ENCODE measurements around the gene SOCS4.
A peak's percentile ranks its signal among the peaks of the same experiment; 100 is the strongest.
"Not testable (repeated sequence)": the region's sequence is repeated elsewhere in the genome, so short reads cannot be mapped to it uniquely, and the experiment has no call there.

SOCS4 gene

GRCh38 chr14:55051423-55052268 lies 24.6 kb downstream of the SOCS4 start, which contains the start of gene MAPK1IP1L:
MAPK1IP1L (plus strand) TSS chr14:55051647; CDS start chr14:55061684, 10,037 bp downstream.
- peak; percentile 67 to 76 for DNase-seq (ENCODE audit: low read depth in 2 of 2, low spot score in 1 of 2)

- DNase-seq (ENCODE audit: low read depth in 2 of 2, low spot score in 1 of 2) = no peak
These were observed 25.4 kb downstream of the SOCS4 start for GRCh38 chr14:55052269-55052930.

- DNase-seq (ENCODE audit: low read depth in 2 of 2, low spot score in 1 of 2) = no peak
These were observed 26.0 kb downstream of the SOCS4 start for GRCh38 chr14:55053018-55053417.

DNA sequence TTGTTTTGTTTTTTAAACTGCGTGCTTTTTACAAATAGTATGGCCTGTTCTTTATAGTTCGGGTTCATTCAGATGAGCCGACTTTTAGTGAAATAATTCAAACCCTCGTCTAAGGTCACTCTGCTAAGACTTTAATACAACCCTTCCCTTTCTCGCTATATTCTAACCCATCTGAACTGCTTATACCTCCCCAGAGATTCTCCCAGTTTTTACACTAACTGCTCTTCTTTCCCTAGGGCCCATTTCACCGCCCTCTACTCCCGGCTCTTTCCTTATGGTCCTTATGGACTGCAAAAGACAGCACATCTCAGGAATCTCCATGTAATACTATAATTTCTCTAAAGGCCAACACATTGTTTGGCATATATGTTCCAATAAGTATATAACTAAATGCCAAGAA lies 26.5 kb downstream of the SOCS4 start:
- DNase-seq (ENCODE audit: low read depth in 2 of 2, low spot score in 1 of 2) = no peak

GRCh38 chr14:55054098-55054497 lies 27.1 kb downstream of the SOCS4 start:
- no peak for DNase-seq (ENCODE audit: low read depth in 2 of 2, low spot score in 1 of 2)

DNA sequence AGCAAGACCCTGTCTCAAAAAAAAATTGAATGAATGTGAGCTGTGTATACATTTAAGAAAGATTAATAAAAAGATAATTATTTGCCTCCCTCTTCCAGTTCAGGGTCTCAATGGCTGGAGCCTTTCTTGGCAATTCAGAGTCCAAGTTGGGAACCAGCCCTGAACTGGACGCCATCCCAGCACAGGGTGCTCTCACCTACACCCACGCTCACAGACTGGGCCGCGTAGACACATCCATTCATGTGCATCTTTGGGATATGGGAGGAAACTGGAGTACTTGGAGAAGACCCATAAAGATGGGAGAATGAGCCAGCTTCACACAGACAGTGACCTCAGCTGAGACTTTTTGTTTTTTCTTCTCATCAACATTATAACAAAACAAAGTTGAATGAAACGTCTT lies 30.9 kb downstream of the SOCS4 start:
- no peak for DNase-seq (ENCODE audit: low read depth in 2 of 2, low spot score in 1 of 2)

DNA sequence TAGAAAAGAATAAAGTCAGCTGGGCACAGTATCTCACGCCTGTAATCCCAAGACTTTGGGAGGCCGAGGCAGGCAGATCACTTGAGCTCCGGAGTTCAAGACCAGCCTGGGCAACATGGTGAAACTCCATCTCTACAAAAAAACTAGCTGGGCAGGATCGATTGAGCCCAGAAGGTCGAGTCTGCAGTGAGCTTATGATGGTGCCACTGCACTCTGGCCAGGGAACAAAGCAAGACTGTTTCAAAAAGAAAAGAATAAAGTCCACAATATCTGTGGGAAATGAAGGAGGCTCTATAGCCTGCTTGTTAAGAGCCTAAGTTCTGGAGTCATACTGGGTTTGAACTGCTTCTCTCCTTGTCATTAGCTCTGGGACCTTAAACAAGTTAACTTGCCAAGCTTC lies 32.3 kb downstream of the SOCS4 start:
- DNase-seq (ENCODE audit: low read depth in 2 of 2, low spot score in 1 of 2) = no peak

- DNase-seq (ENCODE audit: low read depth in 2 of 2, low spot score in 1 of 2) = no peak
These were observed 35.7 kb downstream of the SOCS4 start for GRCh38 chr14:55062517-55063351.

DNA sequence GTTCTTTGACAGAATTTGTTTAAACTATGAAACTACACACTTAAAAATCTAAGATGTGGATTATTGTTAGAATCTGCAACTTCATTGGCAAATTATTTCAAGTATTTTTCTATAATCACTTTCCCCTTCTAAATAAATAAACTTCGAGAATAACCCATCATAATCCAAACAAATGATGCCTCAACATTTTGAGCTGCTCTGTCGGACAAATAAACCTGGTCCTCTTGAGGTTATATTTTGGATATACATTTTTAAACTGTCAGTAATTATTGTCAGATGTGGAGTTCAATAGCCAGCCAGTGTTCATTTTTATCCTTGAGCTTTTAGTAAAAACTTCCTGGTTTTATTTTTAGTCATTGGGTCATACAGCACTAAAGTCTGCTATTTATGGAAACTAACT lies 37.9 kb downstream of the SOCS4 start:
- not testable (repeated sequence) for DNase-seq (ENCODE audit: low read depth in 2 of 2, low spot score in 1 of 2)

GRCh38 chr14:55065411-55065810 lies 38.4 kb downstream of the SOCS4 start:
- no peak for DNase-seq (ENCODE audit: low read depth in 2 of 2, low spot score in 1 of 2)

GRCh38 chr14:55066223-55066622 lies 39.2 kb downstream of the SOCS4 start:
- no peak for DNase-seq (ENCODE audit: low read depth in 2 of 2, low spot score in 1 of 2)

- no peak for DNase-seq (ENCODE audit: low read depth in 2 of 2, low spot score in 1 of 2)
These were observed 44.0 kb downstream of the SOCS4 start for GRCh38 chr14:55070981-55071411.

DNA sequence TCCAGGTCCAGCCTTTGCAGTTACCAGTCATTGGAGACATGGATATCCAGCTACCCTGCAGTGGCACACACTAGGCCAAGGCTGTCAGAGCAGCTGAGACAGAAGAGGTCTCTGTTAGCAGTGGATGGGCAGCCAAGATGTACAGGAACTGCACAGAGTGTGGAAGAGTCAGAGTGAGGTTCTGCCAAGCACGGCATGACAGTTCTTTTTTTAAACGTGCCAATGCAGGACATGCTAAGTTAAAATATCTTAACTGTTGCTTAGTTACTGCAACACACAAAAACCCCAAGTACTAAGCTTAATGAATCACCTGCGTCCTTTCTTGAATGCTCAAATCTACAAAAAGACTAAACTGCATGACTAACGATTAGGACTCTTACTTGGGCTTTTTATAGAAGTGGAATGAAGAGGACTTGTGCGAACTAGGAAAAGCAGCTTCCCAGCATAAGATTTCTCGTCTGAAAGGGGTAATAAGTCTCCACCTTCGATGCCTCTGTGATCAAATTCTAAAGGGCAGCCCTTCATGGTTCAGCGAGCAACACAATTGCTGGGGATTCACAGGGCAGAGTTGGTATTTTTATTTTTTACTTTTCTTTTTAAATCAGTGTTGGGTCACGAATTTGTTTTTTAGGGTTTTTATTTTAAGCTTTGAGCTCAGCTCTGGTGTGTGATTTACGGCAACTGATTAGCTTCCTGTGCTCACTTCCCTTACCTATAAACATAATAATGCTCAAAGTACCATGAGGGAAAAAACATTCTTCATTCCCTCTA lies 45.0 kb downstream of the SOCS4 start:
- no peak for DNase-seq (ENCODE audit: low read depth in 2 of 2, low spot score in 1 of 2)

- DNase-seq (ENCODE audit: low read depth in 2 of 2, low spot score in 1 of 2) = no peak
These were observed 46.8 kb downstream of the SOCS4 start for GRCh38 chr14:55073856-55074255.

- DNase-seq (ENCODE audit: low read depth in 2 of 2, low spot score in 1 of 2) = no peak
These were observed 47.6 kb downstream of the SOCS4 start for GRCh38 chr14:55074662-55075061.

GRCh38 chr14:55075628-55076175 lies 48.7 kb downstream of the SOCS4 start:
- no peak for DNase-seq (ENCODE audit: low read depth in 2 of 2, low spot score in 1 of 2)

- no peak for DNase-seq (ENCODE audit: low read depth in 2 of 2, low spot score in 1 of 2)
These were observed 50.4 kb downstream of the SOCS4 start for GRCh38 chr14:55077170-55078151.

GRCh38 chr14:55079961-55080360 lies 52.9 kb downstream of the SOCS4 start:
- not testable (repeated sequence) for DNase-seq (ENCODE audit: low read depth in 2 of 2, low spot score in 1 of 2)

- no peak for DNase-seq (ENCODE audit: low read depth in 2 of 2, low spot score in 1 of 2)
These were observed 57.5 kb downstream of the SOCS4 start for GRCh38 chr14:55084401-55085059.

Data from stimulated activated CD8-positive, alpha-beta memory T cell treated with anti-CD3 and anti-CD28 coated beads, Interleukin-4, amount 100 ng/mL, for 4 hours (primary cell).